ENCODE measurements around the gene MED13L. TPM values are rescaled to one million over a fixed set of nuclear protein-coding genes. Genes with fewer than 3 reads are reported as not detected.

The MED13L gene
- total RNA-seq, 3 donors from 2014 or later: 248 to 387 (median 279) TPM

DNA sequence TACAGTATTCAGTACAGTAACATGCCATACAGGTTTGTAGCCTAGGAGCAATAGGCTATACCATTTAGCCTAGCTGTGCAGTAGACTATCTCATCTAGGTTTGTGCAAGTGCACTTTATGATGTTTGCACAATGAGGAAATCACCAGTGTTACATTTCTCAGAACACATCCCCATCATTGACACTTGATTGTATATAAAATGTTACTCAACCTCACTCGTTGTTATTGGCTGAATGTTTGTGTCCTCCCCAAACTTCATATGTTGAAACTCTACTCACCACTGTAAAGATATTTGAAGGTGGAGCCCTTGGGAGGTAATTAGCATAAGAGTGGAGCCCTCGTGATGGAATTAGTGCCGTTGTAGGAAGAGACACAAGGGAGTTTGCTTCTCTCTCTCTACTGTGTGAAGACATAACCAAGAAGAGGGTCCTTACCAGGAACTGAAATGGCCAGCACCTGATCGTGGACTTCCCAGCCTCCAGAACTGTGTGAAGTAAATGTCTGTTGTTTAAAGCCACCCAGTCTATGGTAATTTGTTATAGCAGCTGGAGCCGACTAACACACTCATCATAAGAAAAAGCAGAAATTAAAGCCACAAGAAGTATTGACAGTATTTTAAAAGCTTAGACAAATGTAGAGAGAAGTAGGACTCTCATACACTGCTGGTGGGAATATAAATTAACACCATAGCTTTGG, 3.2 kb upstream of the MED13L start:
- Histone ChIP-seq H3K9me3 (no peaks in the 10 kb centered on the region), H3K27me3 (no peaks in the 10 kb centered on the region), H3K4me1 (no peaks in the 10 kb centered on the region), H3K4me3 (no peak overlapping the region), H3K36me3 (no peaks in the 10 kb centered on the region), H3K27ac (no peak overlapping the region)
- TF ChIP-seq, protein P1, sequence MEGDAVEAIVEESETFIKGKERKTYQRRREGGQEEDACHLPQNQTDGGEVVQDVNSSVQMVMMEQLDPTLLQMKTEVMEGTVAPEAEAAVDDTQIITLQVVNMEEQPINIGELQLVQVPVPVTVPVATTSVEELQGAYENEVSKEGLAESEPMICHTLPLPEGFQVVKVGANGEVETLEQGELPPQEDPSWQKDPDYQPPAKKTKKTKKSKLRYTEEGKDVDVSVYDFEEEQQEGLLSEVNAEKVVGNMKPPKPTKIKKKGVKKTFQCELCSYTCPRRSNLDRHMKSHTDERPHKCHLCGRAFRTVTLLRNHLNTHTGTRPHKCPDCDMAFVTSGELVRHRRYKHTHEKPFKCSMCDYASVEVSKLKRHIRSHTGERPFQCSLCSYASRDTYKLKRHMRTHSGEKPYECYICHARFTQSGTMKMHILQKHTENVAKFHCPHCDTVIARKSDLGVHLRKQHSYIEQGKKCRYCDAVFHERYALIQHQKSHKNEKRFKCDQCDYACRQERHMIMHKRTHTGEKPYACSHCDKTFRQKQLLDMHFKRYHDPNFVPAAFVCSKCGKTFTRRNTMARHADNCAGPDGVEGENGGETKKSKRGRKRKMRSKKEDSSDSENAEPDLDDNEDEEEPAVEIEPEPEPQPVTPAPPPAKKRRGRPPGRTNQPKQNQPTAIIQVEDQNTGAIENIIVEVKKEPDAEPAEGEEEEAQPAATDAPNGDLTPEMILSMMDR (IDR thresholded peaks at IDR 0.05): no peak
- TF ChIP-seq POLR2A (IDR thresholded peaks at IDR 0.05) (no peak), POLR2AphosphoS5 (IDR thresholded peaks at IDR 0.05) (no peak)
- intact Hi-C loops (cut with DNase I; ENCODE audit: low total_unique reads): no loop called here
- no peak for DNase-seq (ENCODE audit: low spot score in 2 of 2)

GRCh38 chr12:116278667-116279066, 1.2 kb upstream of the MED13L start:
- peak overlapping the region in 1 of 2 donors; percentile 97 for H3K27ac ChIP-seq
- H3K9me3 ChIP-seq: no peaks in the 10 kb centered on the region
- DNase-seq (ENCODE audit: low spot score in 2 of 2): no peak
- H3K36me3 ChIP-seq: no peaks in the 10 kb centered on the region
- TF ChIP-seq POLR2AphosphoS5 (IDR thresholded peaks at IDR 0.05): no peak
- TF ChIP-seq POLR2A (IDR thresholded peaks at IDR 0.05): no peak
- TF ChIP-seq, protein P1 (IDR thresholded peaks at IDR 0.05): no peak
- peak overlapping the region in 1 of 3 donors; percentile 98 for H3K4me3 ChIP-seq
- H3K4me1 ChIP-seq: no peaks in the 10 kb centered on the region
- no peaks in the 10 kb centered on the region for H3K27me3 ChIP-seq
- intact Hi-C loops (cut with DNase I; ENCODE audit: low total_unique reads): no loop called here

DNA sequence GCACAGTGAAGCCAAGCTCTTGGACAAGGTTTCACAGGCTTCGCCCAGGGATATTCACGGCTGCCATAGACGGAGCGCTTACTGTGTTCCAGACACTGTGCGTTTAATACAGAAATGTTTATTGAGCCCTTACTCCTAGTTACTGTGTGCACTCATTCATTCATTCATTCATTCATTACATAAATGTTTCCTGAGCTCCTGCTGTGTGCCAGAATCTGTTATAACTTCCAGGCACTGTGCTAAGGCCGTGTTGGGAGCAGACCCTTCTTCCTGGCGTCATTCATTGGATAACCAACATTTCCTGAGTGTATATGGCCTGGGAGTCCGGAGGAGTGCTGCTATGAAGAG, 760 bp upstream of the MED13L start:
- Histone ChIP-seq H3K9me3 (no peaks in the 10 kb centered on the region), H3K27ac (peak overlapping the region; percentile 97 to 100), H3K4me3 (peak overlapping the region; percentile 70 to 98 (median 74)), H3K4me1 (no peaks in the 10 kb centered on the region), H3K36me3 (no peaks in the 10 kb centered on the region), H3K27me3 (no peaks in the 10 kb centered on the region)
- TF ChIP-seq, protein P1 (IDR thresholded peaks at IDR 0.05): no peak
- TF ChIP-seq POLR2AphosphoS5 (IDR thresholded peaks at IDR 0.05) (no peak), POLR2A (IDR thresholded peaks at IDR 0.05) (no peak)
- DNase-seq (ENCODE audit: low spot score in 2 of 2): no peak
- intact Hi-C loops (cut with DNase I; ENCODE audit: low total_unique reads): no loop called here

DNA sequence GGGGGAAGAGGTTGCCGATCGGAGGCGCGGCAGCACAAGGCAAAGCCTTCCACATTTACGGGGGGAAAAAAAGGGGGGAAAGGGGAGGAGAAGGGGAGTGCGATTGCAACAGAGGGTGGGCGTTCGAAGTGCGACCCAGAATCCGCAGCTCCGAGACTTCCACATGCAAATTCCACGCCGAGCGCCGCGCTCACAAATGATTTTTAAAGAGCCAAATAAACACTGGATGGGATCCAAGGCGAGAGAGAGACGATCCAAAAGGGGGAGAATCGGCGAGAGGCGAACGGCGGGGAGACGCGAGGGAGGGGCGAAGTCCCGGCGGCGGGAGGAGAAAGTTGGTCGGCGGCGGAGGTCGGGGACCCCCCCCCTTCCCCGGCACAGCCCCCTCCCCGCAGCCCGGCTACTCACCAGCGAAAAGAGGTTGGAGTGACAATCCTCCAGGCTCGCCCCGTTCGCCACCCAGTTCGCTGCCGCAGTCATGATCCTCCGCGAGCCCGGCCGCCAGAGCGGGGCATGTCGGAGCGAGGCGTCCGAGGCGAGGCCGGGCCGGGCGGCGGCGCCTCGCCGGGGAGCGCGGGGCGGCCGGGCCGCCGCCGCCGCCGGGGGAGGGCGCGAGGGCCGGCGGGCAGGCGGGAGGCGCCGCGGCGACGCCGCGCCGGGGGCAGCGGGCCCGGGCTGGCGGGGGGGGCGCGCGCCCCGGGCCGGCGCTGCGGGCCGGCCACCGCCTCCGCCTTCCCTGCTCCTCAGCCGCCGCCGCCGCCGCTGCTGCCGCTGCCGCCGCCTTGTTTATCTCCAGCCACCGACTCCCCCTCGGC, 634 bp downstream of the MED13L start:
- peak; percentile 69 to 84 for DNase-seq (ENCODE audit: low spot score in 2 of 2)
- H3K27me3 ChIP-seq: no peaks in the 10 kb centered on the region
- TF ChIP-seq, protein P1 (IDR thresholded peaks at IDR 0.05): no peak
- TF ChIP-seq POLR2AphosphoS5 (IDR thresholded peaks at IDR 0.05): peak; percentile 60 to 78 (median 76)
- no peaks in the 10 kb centered on the region for H3K9me3 ChIP-seq
- intact Hi-C loops (cut with DNase I; ENCODE audit: low total_unique reads): no loop called here
- no peaks in the 10 kb centered on the region for H3K36me3 ChIP-seq
- H3K4me1 ChIP-seq: peaks cover 0 to 6% of the 10 kb centered on the region in 2 donors
- H3K27ac ChIP-seq: peak overlapping the region; percentile 97 to 100
- peak overlapping the region; percentile 70 to 98 (median 74) for H3K4me3 ChIP-seq

Measured in breast epithelium (tissue), 4 donors.